Thyroid gland (tissue), 4 donors: ENCODE data around the gene APEX2. TPM values are rescaled to one million over a fixed set of nuclear protein-coding genes. Genes with fewer than 3 reads are reported as not detected.

ENCODE experiments used
- DNase-seq, 2 donors: peaks; one replicate each; pipeline ENCODE4 v3.0.0-alpha.2; 2019
- H3K27ac ChIP-seq, 3 donors: fragments of 200-600 bp; sonication (generic); 1 replicate in 2 of 3; 2 replicates in 1 of 3; pipeline ENCODE4 v1.5.1; 2016 to 2019; ENCODE audit warnings: mild to moderate bottlenecking in 1 of 3, moderate library complexity in 1 of 3
- H3K27me3 ChIP-seq: fragments of 200-600 bp; sonication (generic); one replicate; pipeline ENCODE4 v1.5.1; 2019
- H3K36me3 ChIP-seq, 2 donors: fragments of 200-600 bp; sonication (generic); one replicate each; pipeline ENCODE4 v1.5.1; 2016 to 2019
- H3K4me1 ChIP-seq, 2 donors: fragments of 200-600 bp; sonication (generic); one replicate each; pipeline ENCODE4 v1.5.1; 2017 to 2019
- H3K4me3 ChIP-seq, 3 donors: fragments of 200-600 bp; sonication (generic); replicated peaks in 1 of 3; 1 replicate in 2 of 3; 2 replicates in 1 of 3; pipeline ENCODE4 v1.5.1; 2016; ENCODE audit warnings: mild to moderate bottlenecking in 1 of 3
- H3K9me3 ChIP-seq: fragments of 200-600 bp; sonication (generic); one replicate; pipeline ENCODE4 v1.5.1; 2017
- CTCF ChIP-seq, 6 experiments: fragments of 200-600 bp in 3 of 6; fragments of 450-650 bp in 3 of 6; sonication (generic) in 3 of 6; IDR thresholded peaks; one replicate each; pipeline ENCODE4 v1.5.1; 2016 to 2019; ENCODE audit warnings: antibody characterized with exemption in 6 of 6, mild to moderate bottlenecking in 2 of 6, inconsistent platforms in 1 of 6, moderate library complexity in 1 of 6
- POLR2A ChIP-seq, 2 donors: fragments of 450-650 bp; IDR thresholded peaks; one replicate each; pipeline ENCODE4 v1.6.1; 2017; ENCODE audit warnings: antibody characterized with exemption in 2 of 2, mild to moderate bottlenecking in 2 of 2, moderate library complexity in 1 of 2
- WGBS, 2 donors: methylation state at CpG; one replicate each; pipeline ENCODE4 v1.1.5; 2017; 5-methylcytosine and 5-hydroxymethylcytosine counted together
- intact Hi-C: fragments of 100-400 bp; cut with DNase I; formaldehyde crosslinking; loops from one replicate; pipeline ENCODE4 v1.15.1; 2023
- total RNA-seq, 4 donors: library from RNA; depleted of rRNA; stranded (reverse); fragments of >200 nt; gene quantifications; one replicate each; pipeline ENCODE4 v1.2.3, GENCODE V29; 2016

The APEX2 gene
- total RNA-seq, 4 donors from 2014 or later = 7.0 to 13.9 (median 9.7) TPM

GRCh38 chrX:55028611-55029010 is 28.4 kb downstream of the APEX2 start:
- Histone ChIP-seq H3K36me3 (no peaks in the 10 kb centered on the region), H3K4me3 (no peak overlapping the region), H3K9me3 (no peaks in the 10 kb centered on the region), H3K27me3 (no peaks in the 10 kb centered on the region), H3K27ac (no peak overlapping the region), H3K4me1 (no peaks in the 10 kb centered on the region)
- no peak for DNase-seq
- TF ChIP-seq POLR2A (IDR thresholded peaks at IDR 0.05) (no peak), CTCF (IDR thresholded peaks at IDR 0.05) (no peak)
- intact Hi-C loops = no loop called here

GRCh38 chrX:55029291-55029690 is 29.1 kb downstream of the APEX2 start:
- DNase-seq = no peak
- Histone ChIP-seq H3K36me3 (no peaks in the 10 kb centered on the region), H3K9me3 (no peaks in the 10 kb centered on the region), H3K4me3 (no peak overlapping the region), H3K4me1 (no peaks in the 10 kb centered on the region), H3K27me3 (no peaks in the 10 kb centered on the region), H3K27ac (no peak overlapping the region)
- 88 to 89% methylated on average over 2 of the region's 2 CpGs for WGBS, 2 donors
- no peak for TF ChIP-seq POLR2A (IDR thresholded peaks at IDR 0.05)
- TF ChIP-seq CTCF (IDR thresholded peaks at IDR 0.05) = no peak
- intact Hi-C loops = no loop called here

GRCh38 chrX:55030271-55031205 is 30.4 kb downstream of the APEX2 start, which contains the start of gene ALAS2:
TSS of gene ALAS2 (minus strand) at chrX:55030977. CDS start at chrX:55026000, 4,977 bp downstream.
- no peak for DNase-seq
- Histone ChIP-seq H3K4me1 (no peaks in the 10 kb centered on the region), H3K9me3 (no peaks in the 10 kb centered on the region), H3K4me3 (no peak within 1 kb of the TSS), H3K27ac (no peak within 1 kb of the TSS), H3K36me3 (no peaks in the 10 kb centered on the region), H3K27me3 (no peaks in the 10 kb centered on the region)
- no peak for TF ChIP-seq CTCF (IDR thresholded peaks at IDR 0.05)
- intact Hi-C loops = no loop called here
- 65 to 68% methylated on average over 6 to 7 of the region's 7 CpGs for WGBS, 2 donors

GRCh38 chrX:55033429-55033828 is 33.3 kb downstream of the APEX2 start:
- intact Hi-C loops = no loop called here
- WGBS, 2 donors = 73 to 75% methylated on average over 2 of the region's 2 CpGs
- no peak for DNase-seq
- no peaks in the 10 kb centered on the region for H3K4me1 ChIP-seq
- H3K9me3 ChIP-seq = no peaks in the 10 kb centered on the region
- H3K27me3 ChIP-seq = no peaks in the 10 kb centered on the region
- no peaks in the 10 kb centered on the region for H3K36me3 ChIP-seq
- no peak for TF ChIP-seq POLR2A (IDR thresholded peaks at IDR 0.05)
- no peak overlapping the region for H3K4me3 ChIP-seq
- H3K27ac ChIP-seq = no peak overlapping the region

- H3K9me3 ChIP-seq = no peaks in the 10 kb centered on the region
- H3K36me3 ChIP-seq = no peaks in the 10 kb centered on the region
- H3K27me3 ChIP-seq = no peaks in the 10 kb centered on the region
- WGBS, 2 donors = 82% methylated on average over 3 of the region's 3 CpGs
- intact Hi-C loops = no loop called here
- H3K4me3 ChIP-seq = no peak overlapping the region
- TF ChIP-seq CTCF (IDR thresholded peaks at IDR 0.05) = no peak
- no peak for TF ChIP-seq POLR2A (IDR thresholded peaks at IDR 0.05)
- no peak overlapping the region for H3K27ac ChIP-seq
- H3K4me1 ChIP-seq = no peaks in the 10 kb centered on the region
- DNase-seq = no peak
Measured at GRCh38 chrX:55039471-55039870, 39.3 kb downstream of the APEX2 start.
